ENCODE measurements around the gene TXNDC8. TPM values are rescaled to one million over a fixed set of nuclear protein-coding genes. Genes with fewer than 3 reads are reported as not detected.
A peak's percentile ranks its signal among the peaks of the same experiment; 100 is the strongest.

The TXNDC8 gene
- total RNA-seq, 1 experiment from 2014 or later = not detected

- ChIA-PET CTCF (no interaction called here), POLR2A (no interaction called here)
- H3K4me3 Mint-ChIP-seq = no peak overlapping the region
- peak overlapping the region; percentile 10; the same call in 1 of the 2 replicates for H3K27ac Mint-ChIP-seq
- ATAC-seq (no peak), DNase-seq (ENCODE audit: low spot score) (no peak)
- peaks cover 4% of the 10 kb centered on the region; the same call in 1 of the 2 replicates for H3K36me3 Mint-ChIP-seq
- peaks cover 24% of the 10 kb centered on the region for H3K4me1 Mint-ChIP-seq
- H3K27me3 Mint-ChIP-seq (ENCODE audit: low read depth) = no peaks in the 10 kb centered on the region
- TF ChIP-seq, protein P1, sequence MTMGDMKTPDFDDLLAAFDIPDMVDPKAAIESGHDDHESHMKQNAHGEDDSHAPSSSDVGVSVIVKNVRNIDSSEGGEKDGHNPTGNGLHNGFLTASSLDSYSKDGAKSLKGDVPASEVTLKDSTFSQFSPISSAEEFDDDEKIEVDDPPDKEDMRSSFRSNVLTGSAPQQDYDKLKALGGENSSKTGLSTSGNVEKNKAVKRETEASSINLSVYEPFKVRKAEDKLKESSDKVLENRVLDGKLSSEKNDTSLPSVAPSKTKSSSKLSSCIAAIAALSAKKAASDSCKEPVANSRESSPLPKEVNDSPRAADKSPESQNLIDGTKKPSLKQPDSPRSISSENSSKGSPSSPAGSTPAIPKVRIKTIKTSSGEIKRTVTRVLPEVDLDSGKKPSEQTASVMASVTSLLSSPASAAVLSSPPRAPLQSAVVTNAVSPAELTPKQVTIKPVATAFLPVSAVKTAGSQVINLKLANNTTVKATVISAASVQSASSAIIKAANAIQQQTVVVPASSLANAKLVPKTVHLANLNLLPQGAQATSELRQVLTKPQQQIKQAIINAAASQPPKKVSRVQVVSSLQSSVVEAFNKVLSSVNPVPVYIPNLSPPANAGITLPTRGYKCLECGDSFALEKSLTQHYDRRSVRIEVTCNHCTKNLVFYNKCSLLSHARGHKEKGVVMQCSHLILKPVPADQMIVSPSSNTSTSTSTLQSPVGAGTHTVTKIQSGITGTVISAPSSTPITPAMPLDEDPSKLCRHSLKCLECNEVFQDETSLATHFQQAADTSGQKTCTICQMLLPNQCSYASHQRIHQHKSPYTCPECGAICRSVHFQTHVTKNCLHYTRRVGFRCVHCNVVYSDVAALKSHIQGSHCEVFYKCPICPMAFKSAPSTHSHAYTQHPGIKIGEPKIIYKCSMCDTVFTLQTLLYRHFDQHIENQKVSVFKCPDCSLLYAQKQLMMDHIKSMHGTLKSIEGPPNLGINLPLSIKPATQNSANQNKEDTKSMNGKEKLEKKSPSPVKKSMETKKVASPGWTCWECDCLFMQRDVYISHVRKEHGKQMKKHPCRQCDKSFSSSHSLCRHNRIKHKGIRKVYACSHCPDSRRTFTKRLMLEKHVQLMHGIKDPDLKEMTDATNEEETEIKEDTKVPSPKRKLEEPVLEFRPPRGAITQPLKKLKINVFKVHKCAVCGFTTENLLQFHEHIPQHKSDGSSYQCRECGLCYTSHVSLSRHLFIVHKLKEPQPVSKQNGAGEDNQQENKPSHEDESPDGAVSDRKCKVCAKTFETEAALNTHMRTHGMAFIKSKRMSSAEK (CRISPR knock-in tag; IDR thresholded peaks at IDR 0.05; ENCODE audit: borderline replicate concordance) = no peak
- TF ChIP-seq, protein P2, sequence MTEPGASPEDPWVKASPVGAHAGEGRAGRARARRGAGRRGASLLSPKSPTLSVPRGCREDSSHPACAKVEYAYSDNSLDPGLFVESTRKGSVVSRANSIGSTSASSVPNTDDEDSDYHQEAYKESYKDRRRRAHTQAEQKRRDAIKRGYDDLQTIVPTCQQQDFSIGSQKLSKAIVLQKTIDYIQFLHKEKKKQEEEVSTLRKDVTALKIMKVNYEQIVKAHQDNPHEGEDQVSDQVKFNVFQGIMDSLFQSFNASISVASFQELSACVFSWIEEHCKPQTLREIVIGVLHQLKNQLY (CRISPR knock-in tag; IDR thresholded peaks at IDR 0.05) = no peak
- TF ChIP-seq MYBL2 (CRISPR knock-in tag; IDR thresholded peaks at IDR 0.05) = no peak
- TF ChIP-seq ZNF263 (CRISPR knock-in tag; IDR thresholded peaks at IDR 0.05; ENCODE audit: low read depth) = no peak
- no peak for TF ChIP-seq SP1 (CRISPR knock-in tag; conservative IDR thresholded peaks at IDR 0.05)
- TF ChIP-seq, protein P3, sequence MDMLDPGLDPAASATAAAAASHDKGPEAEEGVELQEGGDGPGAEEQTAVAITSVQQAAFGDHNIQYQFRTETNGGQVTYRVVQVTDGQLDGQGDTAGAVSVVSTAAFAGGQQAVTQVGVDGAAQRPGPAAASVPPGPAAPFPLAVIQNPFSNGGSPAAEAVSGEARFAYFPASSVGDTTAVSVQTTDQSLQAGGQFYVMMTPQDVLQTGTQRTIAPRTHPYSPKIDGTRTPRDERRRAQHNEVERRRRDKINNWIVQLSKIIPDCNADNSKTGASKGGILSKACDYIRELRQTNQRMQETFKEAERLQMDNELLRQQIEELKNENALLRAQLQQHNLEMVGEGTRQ (CRISPR knock-in tag; IDR thresholded peaks at IDR 0.05) = no peak
- TF ChIP-seq E2F4 (CRISPR knock-in tag; IDR thresholded peaks at IDR 0.05; ENCODE audit: borderline replicate concordance, low read depth) = no peak
- no peak for TF ChIP-seq NFATC4 (CRISPR knock-in tag; IDR thresholded peaks at IDR 0.05)
- TF ChIP-seq, protein P4, sequence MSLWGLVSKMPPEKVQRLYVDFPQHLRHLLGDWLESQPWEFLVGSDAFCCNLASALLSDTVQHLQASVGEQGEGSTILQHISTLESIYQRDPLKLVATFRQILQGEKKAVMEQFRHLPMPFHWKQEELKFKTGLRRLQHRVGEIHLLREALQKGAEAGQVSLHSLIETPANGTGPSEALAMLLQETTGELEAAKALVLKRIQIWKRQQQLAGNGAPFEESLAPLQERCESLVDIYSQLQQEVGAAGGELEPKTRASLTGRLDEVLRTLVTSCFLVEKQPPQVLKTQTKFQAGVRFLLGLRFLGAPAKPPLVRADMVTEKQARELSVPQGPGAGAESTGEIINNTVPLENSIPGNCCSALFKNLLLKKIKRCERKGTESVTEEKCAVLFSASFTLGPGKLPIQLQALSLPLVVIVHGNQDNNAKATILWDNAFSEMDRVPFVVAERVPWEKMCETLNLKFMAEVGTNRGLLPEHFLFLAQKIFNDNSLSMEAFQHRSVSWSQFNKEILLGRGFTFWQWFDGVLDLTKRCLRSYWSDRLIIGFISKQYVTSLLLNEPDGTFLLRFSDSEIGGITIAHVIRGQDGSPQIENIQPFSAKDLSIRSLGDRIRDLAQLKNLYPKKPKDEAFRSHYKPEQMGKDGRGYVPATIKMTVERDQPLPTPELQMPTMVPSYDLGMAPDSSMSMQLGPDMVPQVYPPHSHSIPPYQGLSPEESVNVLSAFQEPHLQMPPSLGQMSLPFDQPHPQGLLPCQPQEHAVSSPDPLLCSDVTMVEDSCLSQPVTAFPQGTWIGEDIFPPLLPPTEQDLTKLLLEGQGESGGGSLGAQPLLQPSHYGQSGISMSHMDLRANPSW (CRISPR knock-in tag; conservative IDR thresholded peaks at IDR 0.05; ENCODE audit: low read depth) = no peak
- no peak for TF ChIP-seq GABPB1 (CRISPR knock-in tag; IDR thresholded peaks at IDR 0.05)
- TF ChIP-seq CBFB (CRISPR knock-in tag; IDR thresholded peaks at IDR 0.05; ENCODE audit: low read depth) = no peak
- TF ChIP-seq KAT7 (CRISPR knock-in tag; IDR thresholded peaks at IDR 0.05; ENCODE audit: borderline replicate concordance) = no peak
- TF ChIP-seq MAX (CRISPR knock-in tag; IDR thresholded peaks at IDR 0.05) = no peak
- TF ChIP-seq SMAD4 (CRISPR knock-in tag; IDR thresholded peaks at IDR 0.05) = no peak
- peaks cover 9% of the 10 kb centered on the region for H3K9me3 Mint-ChIP-seq
Measured at GRCh38 chr9:110307191-110307590, 30.5 kb downstream of the TXNDC8 start.

DNA sequence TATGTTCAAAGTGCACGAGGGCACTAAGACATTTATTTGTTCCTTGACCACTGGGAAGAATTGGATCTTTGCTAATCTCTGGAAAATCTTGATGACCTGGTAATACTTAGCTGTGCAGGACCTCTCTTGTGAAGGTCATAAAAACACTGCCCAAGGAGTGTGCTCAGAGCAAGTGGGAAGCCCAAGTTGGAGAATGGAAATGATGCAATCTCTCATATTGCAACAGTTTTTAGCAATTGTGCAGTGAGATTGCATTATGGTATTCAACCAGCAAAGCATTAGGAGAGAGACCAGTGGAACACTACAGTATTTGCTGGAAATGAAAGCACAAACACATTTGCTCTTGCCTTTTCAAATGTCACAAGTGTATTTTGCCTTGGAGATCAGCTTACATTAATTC lies 34.5 kb downstream of the TXNDC8 start:
- Mint-ChIP-seq H3K4me3 (no peak overlapping the region), H3K36me3 (no peaks in the 10 kb centered on the region), H3K9me3 (no peaks in the 10 kb centered on the region), H3K4me1 (peaks cover 16% of the 10 kb centered on the region), H3K27ac (no peak overlapping the region), H3K27me3 (ENCODE audit: low read depth) (no peaks in the 10 kb centered on the region)
- POLR2A ChIA-PET = no interaction called here
- DNase-seq (ENCODE audit: low spot score) (no peak), ATAC-seq (no peak)
- CTCF ChIA-PET = no interaction called here
- TF ChIP-seq GABPB1 (CRISPR knock-in tag; IDR thresholded peaks at IDR 0.05) = peak; percentile 97
- TF ChIP-seq E2F4 (CRISPR knock-in tag; IDR thresholded peaks at IDR 0.05; ENCODE audit: borderline replicate concordance, low read depth) = no peak
